BLaER1 (cell line): Measurements from ENCODE around the gene TNIK.

Experiments
- H3K27ac ChIP-seq: shearing (Covaris generic); formaldehyde crosslinking; 2 replicates; pipeline ENCODE4 v1.8.1; 2022
- H3K27me3 ChIP-seq: shearing (Covaris generic); formaldehyde crosslinking; 2 replicates; pipeline ENCODE4 v1.8.1; 2022
- H3K36me3 ChIP-seq: shearing (Covaris generic); formaldehyde crosslinking; 2 replicates; pipeline ENCODE4 v1.8.1; 2022
- H3K4me1 ChIP-seq: shearing (Covaris generic); formaldehyde crosslinking; 2 replicates; pipeline ENCODE4 v1.8.1; 2022
- H3K4me2 ChIP-seq: shearing (Covaris generic); formaldehyde crosslinking; 2 replicates; pipeline ENCODE4 v1.8.1; 2022
- H3K4me3 ChIP-seq: shearing (Covaris generic); formaldehyde crosslinking; 2 replicates; pipeline ENCODE4 v1.8.1; 2022
- H3K9ac ChIP-seq: shearing (Covaris generic); formaldehyde crosslinking; 2 replicates; pipeline ENCODE4 v1.8.1; 2022
- H3K9me3 ChIP-seq: shearing (Covaris generic); formaldehyde crosslinking; 2 replicates; pipeline ENCODE4 v1.8.1; 2022
- H4K20me1 ChIP-seq: shearing (Covaris generic); formaldehyde crosslinking; 2 replicates; pipeline ENCODE4 v1.8.1; 2022
- Cebpa-rat ChIP-seq: shearing (Covaris generic); IDR thresholded peaks from 2 replicates; pipeline ENCODE4 v1.8.1; 2022

Gene TNIK

DNA sequence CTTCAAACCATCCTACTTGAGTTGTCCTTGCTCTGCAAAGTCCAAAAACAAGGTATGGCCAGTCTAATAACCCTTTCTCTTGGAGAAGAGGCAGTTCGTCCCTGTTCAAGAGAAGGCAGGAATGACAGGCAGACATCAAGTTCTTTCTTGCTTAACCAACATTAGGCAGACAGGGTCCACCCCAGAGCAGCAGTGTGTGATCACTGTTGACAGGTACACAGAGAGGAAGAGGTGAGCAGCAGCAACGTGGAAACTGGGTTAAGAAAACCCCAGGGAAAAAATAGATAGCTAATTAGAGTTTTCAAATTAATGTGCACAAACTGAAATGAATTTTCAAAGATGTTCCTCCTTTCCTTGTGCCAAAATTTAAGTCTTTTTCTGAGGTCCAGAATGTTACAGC, 48.2 kb downstream of the TNIK start:
- Histone ChIP-seq H3K9ac (no peak overlapping the region), H3K27me3 (no peaks in the 10 kb centered on the region), H4K20me1 (no peaks in the 10 kb centered on the region), H3K27ac (no peak overlapping the region), H3K9me3 (no peaks in the 10 kb centered on the region), H3K4me3 (no peak overlapping the region), H3K4me2 (no peak overlapping the region), H3K4me1 (no peaks in the 10 kb centered on the region), H3K36me3 (no peaks in the 10 kb centered on the region)
- no peak for TF ChIP-seq Cebpa-rat

DNA sequence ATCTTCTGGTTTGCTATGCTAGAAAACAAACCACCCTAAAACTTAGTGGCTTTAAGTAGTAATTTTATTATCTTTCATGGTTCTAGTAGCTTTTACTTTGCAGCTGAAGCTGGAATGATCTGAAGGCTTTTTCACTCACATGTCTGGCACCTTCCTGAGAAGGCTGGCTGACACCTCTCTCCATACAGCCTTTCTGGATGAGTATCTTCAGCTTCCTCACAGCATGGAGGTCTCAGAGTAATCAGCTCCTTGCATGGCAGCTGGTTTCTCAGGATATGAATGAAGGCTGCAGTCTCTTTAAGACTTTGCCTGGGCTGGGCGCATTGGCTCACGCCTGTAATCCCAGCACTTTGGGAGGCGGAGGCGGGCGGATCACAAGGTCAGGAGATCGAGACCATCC, 50.0 kb downstream of the TNIK start:
- H3K4me3 ChIP-seq = no peak overlapping the region
- TF ChIP-seq Cebpa-rat = no peak
- no peaks in the 10 kb centered on the region for H3K9me3 ChIP-seq
- no peaks in the 10 kb centered on the region for H3K27me3 ChIP-seq
- H3K4me2 ChIP-seq = no peak overlapping the region
- H4K20me1 ChIP-seq = no peaks in the 10 kb centered on the region
- H3K36me3 ChIP-seq = no peaks in the 10 kb centered on the region
- H3K4me1 ChIP-seq = no peaks in the 10 kb centered on the region
- H3K9ac ChIP-seq = no peak overlapping the region
- no peak overlapping the region for H3K27ac ChIP-seq

DNA sequence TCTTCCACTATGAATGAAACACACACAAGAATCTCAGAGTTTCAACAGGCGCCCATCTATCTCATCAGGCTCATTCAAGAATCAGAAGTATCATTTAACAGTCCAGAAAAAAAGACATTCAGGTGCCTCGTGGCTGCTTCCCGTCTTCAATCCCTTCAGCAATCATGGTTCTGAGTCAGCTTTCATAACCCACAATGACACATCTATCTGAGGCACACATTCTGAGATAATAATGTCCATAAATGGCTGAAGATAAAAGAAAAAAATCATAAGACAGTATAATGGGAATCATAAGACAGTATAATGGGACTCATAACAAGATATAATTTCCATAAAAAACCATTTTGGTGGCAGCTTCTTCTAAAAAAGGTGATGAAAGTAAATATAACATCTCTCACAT, 52.4 kb downstream of the TNIK start:
- no peak overlapping the region for H3K27ac ChIP-seq
- no peak for TF ChIP-seq Cebpa-rat
- H3K4me3 ChIP-seq = no peak overlapping the region
- H4K20me1 ChIP-seq = no peaks in the 10 kb centered on the region
- H3K36me3 ChIP-seq = no peaks in the 10 kb centered on the region
- H3K9ac ChIP-seq = no peak overlapping the region
- no peaks in the 10 kb centered on the region for H3K27me3 ChIP-seq
- no peaks in the 10 kb centered on the region for H3K4me1 ChIP-seq
- H3K4me2 ChIP-seq = no peak overlapping the region
- H3K9me3 ChIP-seq = no peaks in the 10 kb centered on the region

DNA sequence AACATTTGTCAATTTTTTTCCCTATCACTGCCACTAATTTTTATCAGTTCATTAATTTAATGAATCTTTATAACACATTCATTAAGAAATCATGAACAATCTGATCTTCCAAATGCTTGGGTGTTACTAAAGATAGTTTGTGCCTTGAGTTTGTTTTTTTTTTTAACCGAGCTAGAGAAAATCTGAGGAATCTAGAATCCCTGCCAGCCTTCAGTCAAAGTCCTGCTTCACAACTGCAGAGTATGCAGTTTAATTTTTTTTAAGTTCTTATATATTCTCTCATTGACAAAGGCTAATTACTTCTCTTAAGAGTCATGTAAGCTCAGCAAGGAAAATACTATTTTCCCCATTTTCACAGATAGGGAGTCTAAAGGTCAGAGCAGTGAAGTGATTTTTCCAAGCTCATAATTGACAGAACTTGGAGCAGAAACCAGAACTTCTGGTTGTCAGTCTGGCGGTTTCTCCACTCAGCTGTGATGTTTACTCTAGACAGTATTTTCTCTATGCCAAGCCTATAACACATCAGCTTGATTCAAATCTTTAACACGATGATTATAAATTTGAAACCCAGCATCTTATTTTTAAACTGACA, 55.7 kb downstream of the TNIK start:
- H3K27ac ChIP-seq = no peak overlapping the region
- no peaks in the 10 kb centered on the region for H3K9me3 ChIP-seq
- no peak overlapping the region for H3K4me2 ChIP-seq
- no peaks in the 10 kb centered on the region for H3K27me3 ChIP-seq
- H3K4me3 ChIP-seq = no peak overlapping the region
- no peaks in the 10 kb centered on the region for H3K4me1 ChIP-seq
- H3K36me3 ChIP-seq = no peaks in the 10 kb centered on the region
- no peak overlapping the region for H3K9ac ChIP-seq
- no peak for TF ChIP-seq Cebpa-rat
- H4K20me1 ChIP-seq = no peaks in the 10 kb centered on the region

DNA sequence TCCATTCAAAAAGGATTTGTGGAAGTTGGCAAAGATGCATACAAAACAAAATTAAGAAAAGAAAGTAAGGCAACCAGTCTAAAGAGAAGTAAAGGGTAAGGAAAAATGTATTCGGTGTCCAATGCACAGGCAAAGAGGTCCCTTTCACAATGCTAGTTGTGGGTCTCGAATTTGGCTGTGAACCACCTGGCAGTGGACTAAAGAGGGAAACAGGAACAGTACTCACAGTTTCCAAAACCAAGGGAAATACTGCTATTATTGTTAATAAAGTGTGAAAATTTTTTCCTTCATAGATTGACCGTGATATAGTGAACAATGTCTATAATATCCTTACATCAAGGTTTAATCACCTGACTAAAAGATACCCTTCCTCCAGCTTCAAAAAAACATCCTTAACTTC, 57.9 kb downstream of the TNIK start:
- Histone ChIP-seq H3K9ac (no peak overlapping the region), H3K27ac (no peak overlapping the region), H3K4me3 (no peak overlapping the region), H3K4me2 (no peak overlapping the region), H3K9me3 (no peaks in the 10 kb centered on the region), H3K36me3 (no peaks in the 10 kb centered on the region), H3K27me3 (no peaks in the 10 kb centered on the region), H3K4me1 (no peaks in the 10 kb centered on the region), H4K20me1 (no peaks in the 10 kb centered on the region)
- TF ChIP-seq Cebpa-rat = no peak

DNA sequence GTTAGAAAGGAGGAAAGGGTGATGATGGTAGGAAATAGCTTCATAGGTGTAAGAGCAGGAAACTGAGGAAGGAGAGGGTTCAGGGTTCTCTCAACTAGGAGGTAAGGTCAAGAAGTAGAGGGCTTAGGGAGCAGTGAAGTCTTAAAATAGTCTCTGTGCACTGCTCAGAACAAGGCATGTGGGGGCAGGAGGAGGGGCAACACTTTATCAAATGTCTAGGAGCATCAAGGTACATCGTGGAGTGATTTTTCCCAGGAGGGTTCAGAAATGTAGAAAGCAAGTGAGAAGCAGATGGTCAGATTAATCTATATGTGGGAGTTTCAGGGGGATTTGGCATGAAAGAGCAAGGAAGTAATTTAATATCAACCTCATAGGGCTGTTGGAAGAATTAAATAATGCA, 58.8 kb downstream of the TNIK start:
- no peak overlapping the region for H3K9ac ChIP-seq

DNA sequence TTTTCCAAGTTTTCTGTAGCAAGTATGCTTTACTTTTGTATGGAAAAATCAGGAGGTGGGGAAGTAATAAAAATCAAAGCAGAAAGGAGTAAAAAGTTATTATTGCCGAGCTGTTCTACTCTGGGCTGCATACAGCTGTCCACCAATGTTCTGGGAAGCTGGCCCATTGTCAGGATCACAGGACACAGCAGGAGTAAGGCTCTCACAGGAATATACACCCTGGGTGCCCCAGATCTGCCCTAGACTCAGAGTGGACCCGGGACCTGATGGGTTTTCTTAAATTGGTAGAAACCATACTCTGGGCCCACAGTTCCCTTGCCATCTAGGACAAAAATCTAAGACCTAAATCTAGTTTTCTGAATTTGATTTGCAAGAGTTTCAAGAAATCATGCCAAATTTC, 60.4 kb downstream of the TNIK start:
- Histone ChIP-seq H3K9me3 (no peaks in the 10 kb centered on the region), H3K4me2 (no peak overlapping the region), H3K36me3 (no peaks in the 10 kb centered on the region), H3K4me1 (no peaks in the 10 kb centered on the region), H3K9ac (no peak overlapping the region), H3K4me3 (no peak overlapping the region), H4K20me1 (no peaks in the 10 kb centered on the region), H3K27me3 (no peaks in the 10 kb centered on the region), H3K27ac (no peak overlapping the region)
- TF ChIP-seq Cebpa-rat = no peak

More for the DNA sequence above, 58.8 kb downstream of the TNIK start:
- H4K20me1 ChIP-seq = no peaks in the 10 kb centered on the region
- H3K36me3 ChIP-seq = no peaks in the 10 kb centered on the region
- H3K27ac ChIP-seq = no peak overlapping the region
- no peak overlapping the region for H3K4me3 ChIP-seq
- H3K4me2 ChIP-seq = no peak overlapping the region
- H3K4me1 ChIP-seq = no peaks in the 10 kb centered on the region
- no peak for TF ChIP-seq Cebpa-rat
- no peaks in the 10 kb centered on the region for H3K9me3 ChIP-seq
- H3K27me3 ChIP-seq = no peaks in the 10 kb centered on the region

DNA sequence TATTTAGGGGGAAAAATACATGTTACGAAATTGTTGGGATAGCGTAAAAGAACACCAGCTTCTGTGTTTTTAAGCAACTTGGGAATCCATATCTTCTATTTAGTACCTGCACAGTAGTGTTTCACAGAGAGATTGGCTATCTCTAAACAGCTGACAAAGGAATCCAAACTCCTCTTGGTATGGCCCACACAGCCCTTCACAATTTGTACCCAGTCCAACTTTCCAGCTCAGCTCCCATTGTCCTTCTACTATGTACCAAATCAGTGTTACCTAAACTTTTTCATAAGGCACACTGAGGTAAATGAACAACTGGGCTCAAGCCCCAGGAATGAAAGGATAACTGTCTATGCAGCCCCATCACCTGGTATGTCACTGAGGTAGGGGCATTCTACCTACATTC, 61.9 kb downstream of the TNIK start:
- Histone ChIP-seq H3K27ac (no peak overlapping the region), H3K27me3 (no peaks in the 10 kb centered on the region), H4K20me1 (no peaks in the 10 kb centered on the region), H3K4me1 (no peaks in the 10 kb centered on the region), H3K9me3 (no peaks in the 10 kb centered on the region), H3K4me2 (no peak overlapping the region), H3K9ac (no peak overlapping the region), H3K36me3 (no peaks in the 10 kb centered on the region), H3K4me3 (no peak overlapping the region)
- no peak for TF ChIP-seq Cebpa-rat

DNA sequence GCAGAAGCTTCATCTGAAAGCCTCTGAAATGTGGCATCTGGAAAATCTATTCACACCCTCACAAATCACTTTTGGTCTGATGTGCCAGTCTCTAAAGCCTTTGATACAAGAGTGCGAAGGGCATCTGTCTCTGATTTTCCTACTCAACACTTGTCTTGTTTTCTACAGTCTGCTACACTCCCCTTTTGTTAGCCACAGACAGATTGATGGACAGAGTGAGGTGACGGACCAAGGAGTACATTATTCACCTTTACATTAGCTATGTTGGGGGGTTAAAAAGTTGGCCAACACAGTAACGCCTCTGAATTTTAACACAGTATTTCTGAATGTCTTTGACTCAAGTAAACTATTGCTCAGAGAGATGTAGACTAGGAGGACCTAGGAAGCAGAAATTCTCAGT, 63.1 kb downstream of the TNIK start:
- Histone ChIP-seq H3K9me3 (no peaks in the 10 kb centered on the region), H3K27me3 (no peaks in the 10 kb centered on the region), H4K20me1 (no peaks in the 10 kb centered on the region), H3K4me2 (no peak overlapping the region), H3K27ac (no peak overlapping the region), H3K36me3 (no peaks in the 10 kb centered on the region), H3K9ac (no peak overlapping the region), H3K4me1 (no peaks in the 10 kb centered on the region), H3K4me3 (no peak overlapping the region)
- no peak for TF ChIP-seq Cebpa-rat

DNA sequence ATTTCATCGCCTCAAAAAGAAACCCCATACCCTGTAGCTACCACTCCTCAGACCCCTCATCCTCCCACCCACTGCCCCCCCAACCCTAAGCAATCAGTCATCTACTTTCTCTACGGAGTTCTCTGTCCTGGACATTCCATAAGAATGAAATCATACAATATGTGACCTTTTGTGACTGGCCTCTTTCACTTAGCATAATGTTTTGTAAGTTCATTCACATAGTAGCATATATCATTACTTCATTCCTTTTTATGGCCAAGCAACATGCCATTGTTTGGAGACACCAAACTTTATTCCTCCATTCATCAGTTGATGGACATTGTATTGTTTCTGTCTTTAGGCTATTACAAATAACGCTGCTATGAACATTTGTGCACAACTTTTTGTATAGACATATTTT, 64.2 kb downstream of the TNIK start:
- Histone ChIP-seq H3K9me3 (0 out of 2 replicates have a peak, but pooled peaks cover 8% of the 10 kb centered on the region), H3K4me3 (no peak overlapping the region), H4K20me1 (no peaks in the 10 kb centered on the region), H3K9ac (no peak overlapping the region), H3K36me3 (no peaks in the 10 kb centered on the region), H3K4me2 (no peak overlapping the region), H3K27ac (no peak overlapping the region), H3K4me1 (no peaks in the 10 kb centered on the region), H3K27me3 (no peaks in the 10 kb centered on the region)
- TF ChIP-seq Cebpa-rat = no peak

DNA sequence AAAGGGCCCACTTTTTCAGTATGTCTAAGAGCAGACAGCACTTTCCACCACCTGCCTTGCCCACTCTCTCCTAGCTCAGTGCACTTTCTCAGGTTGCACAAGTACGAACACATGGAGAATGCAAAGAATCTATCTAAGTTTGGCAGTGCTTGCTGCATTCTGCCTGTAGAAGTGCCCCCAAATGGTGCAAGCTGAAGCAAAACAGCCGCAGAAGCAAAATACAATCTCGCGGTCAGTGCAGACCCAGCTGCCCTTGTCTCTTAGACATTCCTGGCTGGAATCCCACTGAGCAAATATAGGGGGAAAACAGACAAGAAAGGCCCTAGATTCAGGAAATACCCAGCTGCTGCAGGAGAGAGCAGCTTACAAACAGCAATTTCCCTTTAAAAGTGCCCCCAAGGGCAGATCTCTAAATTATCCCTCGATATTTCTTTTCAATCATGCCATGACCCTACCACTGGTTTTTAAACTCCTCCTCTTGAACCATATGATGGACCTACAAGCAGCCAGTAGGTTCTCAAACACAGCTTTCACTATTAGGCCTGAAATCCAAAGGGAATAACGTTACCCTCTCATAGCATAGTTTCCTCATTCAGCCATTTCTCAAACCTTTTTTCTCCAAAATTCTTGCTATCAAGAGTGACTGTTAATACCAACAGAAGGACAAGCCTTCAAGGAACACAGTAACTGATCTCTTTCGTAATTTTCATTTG, 67.0 kb downstream of the TNIK start:
- Histone ChIP-seq H3K27ac (no peak overlapping the region), H3K4me2 (no peak overlapping the region), H3K9ac (no peak overlapping the region), H3K4me1 (no peaks in the 10 kb centered on the region), H4K20me1 (no peaks in the 10 kb centered on the region), H3K4me3 (no peak overlapping the region), H3K27me3 (no peaks in the 10 kb centered on the region), H3K9me3 (0 out of 2 replicates have a peak, but pooled peaks cover 8% of the 10 kb centered on the region), H3K36me3 (no peaks in the 10 kb centered on the region)
- TF ChIP-seq Cebpa-rat = no peak
